HG02678 (cell line): ENCODE data around the gene MRPL53.
A peak's percentile ranks its signal among the peaks of the same experiment; 100 is the strongest.
"Not testable (repeated sequence)": the region's sequence is repeated elsewhere in the genome, so short reads cannot be mapped to it uniquely, and the experiment has no call there.

ENCODE experiments used
- ATAC-seq: cut with Tn5 transposase; IDR thresholded peaks from one replicate; pipeline ENCODE4 v1.9.1; 2021; ENCODE audit warnings: mild to moderate bottlenecking, moderate library complexity; ENCODE audit not compliant: unreplicated experiment

The MRPL53 gene

DNA sequence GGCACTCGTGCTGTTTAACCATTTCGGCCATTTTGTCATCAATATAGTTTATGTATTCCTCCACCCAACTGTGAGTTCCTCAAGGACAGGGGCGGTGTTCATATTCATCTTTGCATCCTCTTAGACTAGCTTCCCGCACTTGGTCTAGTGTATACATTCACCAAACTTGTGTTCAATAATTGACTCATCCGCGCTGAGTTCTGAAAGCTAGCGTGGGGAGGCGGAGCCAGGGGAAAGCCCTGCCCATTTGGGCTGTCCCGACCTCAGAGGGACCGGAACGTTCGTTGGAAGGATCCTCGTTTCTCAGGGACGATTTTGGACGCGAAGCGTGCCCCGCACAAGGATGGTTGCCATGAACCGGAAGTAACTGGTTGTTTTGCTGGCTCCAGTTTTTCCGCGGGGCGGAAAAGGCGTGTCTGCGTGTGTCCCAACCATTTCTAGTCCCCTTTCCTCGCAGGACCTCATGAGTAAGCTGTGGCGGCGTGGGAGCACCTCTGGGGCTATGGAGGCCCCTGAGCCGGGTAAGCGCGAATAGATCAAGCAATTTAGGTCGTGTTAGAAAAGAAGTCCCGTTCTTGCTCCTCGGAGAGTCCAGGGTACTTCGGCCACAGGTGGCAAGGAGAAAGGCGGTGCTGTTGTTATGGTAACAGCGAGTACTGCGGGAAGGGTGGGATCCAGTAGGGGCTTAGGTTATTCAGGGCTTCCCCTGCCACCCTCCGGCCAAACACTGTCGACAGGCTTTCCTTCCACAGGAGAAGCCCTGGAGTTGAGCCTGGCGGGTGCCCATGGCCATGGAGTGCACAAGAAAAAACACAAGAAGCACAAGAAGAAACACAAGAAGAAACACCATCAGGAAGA is 17.6 kb downstream of the MRPL53 start, which contains the start of gene INO80B:
TSS of gene INO80B (plus strand) at position 434 of the 858 bp plus-strand sequence. CDS start at position 464, 30 bp downstream.
- ATAC-seq = peak; percentile 39

DNA sequence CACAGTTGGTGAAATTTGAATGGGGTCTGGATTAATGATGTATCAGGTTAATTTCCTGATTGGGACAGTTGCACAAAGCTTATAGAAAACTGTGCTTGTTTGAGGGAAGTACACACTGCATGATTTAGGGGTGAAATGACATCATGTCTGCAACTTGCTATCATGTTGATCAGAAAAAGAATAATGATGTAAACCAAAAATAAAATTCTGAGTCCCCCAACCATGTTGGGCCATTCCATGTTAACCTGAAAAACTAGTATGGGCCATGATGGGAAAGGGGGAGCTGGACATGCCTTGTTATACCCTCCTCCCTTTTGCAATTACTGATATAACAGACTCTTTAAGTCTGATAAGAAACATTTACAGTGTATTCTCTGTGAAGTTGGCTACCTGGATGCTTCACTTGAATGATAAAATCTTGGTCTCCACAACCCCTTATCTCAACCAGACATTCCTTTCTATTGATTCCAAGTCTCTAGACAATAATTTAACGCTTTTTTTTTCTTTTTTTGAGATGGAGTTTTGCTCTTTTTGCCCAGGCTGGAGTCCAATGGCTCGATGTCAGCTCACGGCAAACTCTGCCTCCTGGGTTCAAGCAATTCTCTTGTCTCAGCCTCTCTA is 21.8 kb downstream of the MRPL53 start:
- ATAC-seq = no peak

DNA sequence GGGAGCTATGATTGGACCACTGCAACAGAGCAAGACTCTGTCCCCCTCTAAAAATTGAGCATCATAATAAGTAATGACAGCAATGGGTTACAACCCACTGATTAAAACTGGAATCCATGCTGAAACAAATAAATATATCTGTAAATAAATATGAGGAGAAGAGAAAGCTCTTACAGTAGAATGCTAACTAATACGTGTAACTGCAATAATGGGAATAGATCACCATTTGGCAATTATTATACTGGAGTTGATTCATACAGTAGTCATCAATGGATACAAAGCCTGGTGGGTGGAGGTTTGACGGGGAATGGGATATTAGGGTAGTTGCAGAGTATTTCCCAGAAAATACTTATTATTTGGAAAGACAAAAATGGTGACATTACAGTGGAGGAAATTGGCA is 23.7 kb downstream of the MRPL53 start:
- ATAC-seq = no peak

DNA sequence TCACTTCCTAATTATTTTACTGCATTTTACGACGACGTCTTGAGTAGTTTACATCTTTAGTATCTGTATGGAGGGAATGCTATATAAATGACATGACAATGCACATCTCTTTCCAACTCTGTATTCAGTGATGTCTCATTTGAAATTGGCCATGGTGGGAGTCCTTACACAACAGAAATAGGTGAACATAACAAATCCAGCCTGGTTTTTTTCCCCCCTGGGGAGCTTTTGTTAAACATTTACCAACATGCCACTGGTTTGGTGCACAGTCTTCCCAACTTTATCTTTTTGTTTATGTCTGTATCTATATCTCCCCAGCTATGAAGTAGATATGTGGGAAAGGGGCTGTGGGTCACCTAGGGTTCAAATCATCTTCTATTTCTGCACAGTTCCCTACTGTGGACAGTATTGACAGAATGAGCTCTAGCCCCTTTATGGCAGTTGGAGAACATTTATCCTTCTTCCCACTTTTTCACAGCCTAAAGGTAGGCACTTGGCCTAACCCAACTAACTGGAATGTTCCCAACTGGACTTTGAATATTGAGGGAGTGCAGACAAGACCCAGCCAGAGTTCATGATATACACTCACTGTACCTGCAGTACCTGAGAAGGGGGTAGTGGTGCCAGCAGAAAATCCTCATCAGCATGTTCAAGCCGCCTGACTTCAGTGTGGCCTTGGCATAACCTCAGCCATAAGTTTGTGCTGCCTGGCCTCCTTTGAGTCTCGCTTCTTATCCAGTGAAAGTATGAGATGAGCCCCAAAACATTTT is 25.1 kb downstream of the MRPL53 start:
- ATAC-seq = no peak

DNA sequence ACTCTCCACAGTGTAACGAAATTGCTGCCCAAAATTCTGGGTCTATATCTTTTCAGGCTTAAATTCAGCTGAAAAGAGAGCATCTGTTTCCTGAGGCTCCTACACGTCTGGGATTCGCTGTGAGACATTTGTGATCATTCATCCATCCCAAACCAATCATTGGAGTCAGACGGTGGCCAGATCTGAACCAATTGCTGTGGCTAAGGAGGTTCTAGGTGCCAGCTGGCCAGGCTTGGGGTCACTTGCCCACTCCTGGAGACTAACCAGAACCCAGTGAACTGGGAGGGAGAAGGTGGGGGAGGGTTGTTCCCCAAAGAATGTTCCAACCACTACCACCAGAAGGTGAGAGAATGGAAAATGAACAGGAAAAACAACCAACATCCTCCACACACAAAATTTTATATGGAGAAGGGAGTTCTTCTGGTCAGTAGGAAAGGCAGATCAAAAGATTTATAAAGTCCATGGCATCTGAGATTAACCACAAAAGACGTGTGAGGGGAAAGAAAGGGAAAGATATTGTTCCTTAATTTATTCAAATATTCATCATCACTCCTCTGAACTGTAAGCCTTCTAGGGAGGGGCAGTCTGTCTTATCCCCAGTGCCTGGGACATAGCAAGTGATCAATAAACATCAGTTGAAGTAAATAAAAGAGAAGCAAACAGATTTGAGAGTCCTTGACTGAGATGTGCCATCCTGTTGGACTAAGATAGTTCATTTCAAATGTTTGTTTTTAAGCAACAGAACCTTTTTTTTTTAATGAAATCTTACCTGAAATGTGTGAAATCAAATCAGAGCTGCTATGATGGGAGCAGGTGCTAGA is 27.8 kb downstream of the MRPL53 start:
- ATAC-seq = no peak

DNA sequence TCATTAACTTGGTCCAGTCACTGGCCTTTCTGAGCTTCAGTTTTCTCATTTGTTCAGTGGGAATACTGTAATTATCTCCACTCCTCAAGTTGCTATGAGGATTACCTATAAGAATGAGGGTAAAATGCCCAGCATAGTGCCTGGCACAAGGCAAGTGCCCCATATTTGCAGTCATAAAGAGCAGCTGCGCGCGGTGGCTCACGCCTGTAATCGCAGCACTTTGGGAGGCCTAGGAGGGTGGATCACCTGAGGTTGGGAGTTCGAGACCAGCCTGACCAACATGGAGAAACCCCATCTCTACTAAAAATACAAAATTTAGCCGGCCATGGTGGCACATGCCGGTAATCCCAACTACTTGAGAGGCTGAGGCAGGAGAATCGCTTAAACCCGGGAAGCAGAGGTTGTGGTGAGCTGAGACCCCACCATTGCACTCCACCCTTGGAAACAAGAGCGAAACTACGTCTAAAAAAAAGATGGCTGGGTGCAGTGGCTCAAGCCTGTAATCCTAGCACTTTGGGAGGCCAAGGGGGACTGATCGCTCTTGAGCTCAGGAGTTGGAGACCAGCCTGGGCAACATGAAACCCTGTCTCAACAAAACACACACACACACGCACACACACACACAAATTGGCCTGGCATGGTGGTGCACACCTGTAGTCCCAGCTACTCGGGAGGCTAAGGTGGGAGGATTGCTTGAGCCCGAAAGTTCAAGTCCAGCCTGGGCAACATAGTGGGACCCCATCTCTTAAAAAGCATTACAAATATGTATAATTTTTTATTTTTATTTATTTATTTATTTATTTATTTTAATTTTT is 29.8 kb downstream of the MRPL53 start:
- not testable (repeated sequence) for ATAC-seq

DNA sequence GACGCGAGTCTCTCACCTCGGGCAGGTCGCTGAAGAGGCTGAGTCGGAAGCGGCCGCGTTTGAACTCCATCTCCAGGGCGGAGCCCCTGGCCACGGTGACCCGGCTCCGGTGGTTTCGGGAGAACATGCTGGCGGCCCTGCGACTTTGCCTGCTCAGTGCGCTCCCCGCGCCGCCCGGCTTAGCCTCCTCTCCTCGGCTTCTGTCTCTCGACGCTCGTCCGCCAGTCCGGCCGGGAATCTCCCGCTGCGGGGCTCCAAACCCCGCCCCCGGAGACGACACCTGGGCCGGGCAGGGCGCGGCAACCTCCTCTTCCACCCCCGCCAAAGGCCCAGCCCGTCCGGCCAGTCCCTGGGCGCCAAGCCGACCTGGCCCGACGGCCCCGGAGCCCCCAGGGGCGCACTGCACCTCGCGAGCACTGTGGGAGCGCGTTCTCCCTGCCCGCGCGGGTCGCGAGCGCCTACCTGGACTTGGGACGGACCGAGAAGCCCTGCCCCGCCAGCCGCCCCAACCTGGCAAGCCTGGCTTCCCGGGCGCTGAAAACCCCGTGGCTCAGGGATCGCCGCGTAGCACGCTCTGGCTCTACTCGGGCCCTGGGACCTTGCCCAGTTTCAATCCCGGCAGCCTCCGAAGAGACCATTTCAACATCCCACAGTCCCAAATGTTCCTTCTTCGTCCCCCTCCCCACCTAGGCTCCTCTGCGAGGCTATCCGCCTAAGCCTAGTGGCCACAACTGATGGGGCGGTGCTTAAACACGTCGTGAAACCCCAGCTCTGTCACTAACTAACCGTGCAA is 30.6 kb downstream of the MRPL53 start, which contains the start of gene RTKN:
TSS of gene RTKN (minus strand) at position 248 of the 793 bp plus-strand sequence. CDS start at position 127, 121 bp downstream.
- ATAC-seq = no peak

DNA sequence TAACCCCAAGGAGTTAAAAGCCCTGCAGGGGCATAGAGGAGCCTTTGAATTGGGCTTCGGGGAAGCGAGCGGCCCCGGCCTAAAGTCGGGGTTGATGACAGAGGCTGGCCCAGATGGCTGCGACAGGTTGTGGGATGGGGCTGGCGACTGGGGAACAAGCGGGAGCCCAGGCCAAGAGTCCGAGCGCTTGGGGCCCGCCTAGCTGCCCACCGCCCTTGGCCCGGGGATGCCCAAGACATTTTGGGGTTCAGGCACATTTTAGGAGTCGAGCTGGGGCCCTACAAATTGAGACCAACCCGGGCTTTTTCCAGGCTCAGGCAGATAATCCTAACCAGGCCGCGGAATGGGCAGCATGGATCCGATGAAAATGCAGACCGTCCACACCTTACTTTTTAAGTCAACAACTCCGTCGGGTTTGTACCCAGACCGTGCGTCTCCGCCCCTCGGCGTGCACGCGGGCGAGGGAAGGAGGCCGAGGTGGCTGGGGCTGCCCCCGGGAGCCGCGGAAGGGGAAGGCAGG is 31.2 kb downstream of the MRPL53 start:
- no peak for ATAC-seq

DNA sequence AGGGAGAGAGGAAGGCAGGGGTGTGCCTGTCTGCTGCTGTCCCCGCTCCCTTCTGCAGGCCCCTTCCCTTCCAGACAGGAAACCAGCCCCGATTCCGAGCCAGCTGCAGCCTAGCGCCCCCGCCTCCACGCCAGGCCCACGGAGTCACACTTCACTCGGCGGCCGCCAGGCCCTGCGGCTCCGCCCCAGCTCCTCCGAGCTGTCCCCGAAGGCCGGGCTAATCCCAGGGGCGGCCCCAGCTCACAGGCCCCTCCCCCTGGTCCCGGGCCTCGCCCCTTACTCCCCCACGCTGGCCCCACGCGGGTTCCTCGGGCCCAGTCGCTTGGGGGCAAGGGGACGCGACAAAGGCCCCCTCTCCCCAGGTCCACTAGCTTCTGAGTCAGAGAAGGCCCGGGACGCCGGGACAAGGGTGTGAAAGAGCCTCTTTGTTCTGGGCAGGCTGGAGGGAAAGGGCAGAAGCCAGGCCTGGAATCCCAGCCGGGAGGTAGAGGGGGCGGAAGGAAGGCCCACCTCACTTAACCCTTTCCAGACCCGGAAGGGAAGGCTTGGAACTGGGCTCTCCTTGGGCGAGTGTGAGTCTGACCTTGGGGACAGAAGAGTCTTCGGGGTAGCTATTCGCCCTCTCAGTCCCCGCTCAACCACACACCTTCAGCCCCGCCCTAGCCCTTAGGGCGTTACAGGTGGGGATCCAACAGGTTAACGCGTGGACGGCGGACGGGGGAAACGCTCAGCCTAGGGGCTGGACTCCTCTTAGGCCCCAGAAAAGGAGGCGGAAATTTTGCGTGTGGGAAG is 31.9 kb downstream of the MRPL53 start:
- peak; percentile 93 for ATAC-seq

DNA sequence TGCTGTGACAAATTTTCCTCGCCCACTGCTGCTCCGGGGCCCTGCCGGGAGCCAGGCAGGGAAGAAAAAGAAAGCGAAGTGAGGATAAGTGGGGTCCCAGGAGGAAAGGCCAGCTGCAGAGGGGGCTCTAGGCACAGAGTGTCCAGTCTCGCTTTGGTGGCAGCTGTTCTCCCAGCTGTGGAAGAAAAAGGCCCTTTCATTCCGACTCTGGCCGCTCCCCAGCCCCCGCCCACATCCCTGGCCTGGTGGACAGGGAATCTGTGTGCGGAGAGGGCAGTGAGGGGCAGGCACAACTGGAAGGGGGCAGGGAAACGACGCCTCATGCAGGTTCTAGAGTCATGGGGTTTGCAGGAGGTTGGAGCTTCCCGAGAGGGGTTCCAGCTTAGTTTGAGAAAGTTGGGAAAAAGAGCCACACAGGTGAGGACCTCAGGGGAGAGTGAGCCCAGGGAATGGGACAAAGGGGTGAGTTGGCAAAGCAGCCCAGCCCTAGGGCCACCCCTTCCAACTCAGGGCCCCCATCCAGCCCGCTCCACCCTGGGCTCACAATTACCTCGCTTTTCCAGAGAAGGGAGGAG is 32.6 kb downstream of the MRPL53 start:
- peak; percentile 0 for ATAC-seq

DNA sequence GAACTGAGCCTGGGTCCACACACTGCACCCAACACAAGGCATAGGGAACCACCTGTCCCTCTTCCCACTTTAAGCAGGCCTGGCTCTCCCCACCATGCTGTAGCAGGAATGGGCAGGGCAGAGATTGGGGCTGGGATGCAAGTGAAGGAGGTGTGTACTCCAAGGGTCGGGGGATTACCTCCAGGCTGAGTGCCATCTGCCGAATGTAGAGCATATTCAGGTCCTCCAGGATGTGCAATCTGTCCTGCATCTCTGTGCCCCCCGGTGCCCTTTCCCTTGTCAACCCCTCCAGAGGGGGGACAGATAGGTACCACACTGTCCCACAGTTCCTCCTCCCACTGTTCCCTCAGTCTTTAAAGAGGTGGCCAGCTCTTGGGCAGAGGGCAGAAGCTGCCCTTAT is 33.1 kb downstream of the MRPL53 start:
- no peak for ATAC-seq

DNA sequence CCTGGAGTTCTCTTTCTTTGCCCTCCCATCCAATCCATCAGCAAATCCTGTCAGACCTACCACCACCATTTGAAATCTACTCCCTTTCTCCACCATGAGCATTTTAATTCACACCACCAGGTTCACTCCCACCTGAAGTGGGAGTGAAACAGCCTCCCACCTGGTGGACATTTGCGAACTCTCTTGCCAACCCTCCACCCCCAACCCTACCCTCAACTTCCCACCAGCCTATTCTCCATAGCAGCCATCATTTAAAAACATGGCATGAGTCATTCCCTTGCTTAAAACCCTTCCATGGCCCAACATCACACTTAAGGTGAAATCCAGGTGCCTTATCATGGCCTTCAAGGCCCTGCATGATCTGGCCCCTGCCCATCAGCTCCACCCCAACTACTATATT is 34.2 kb downstream of the MRPL53 start:
- ATAC-seq = no peak

DNA sequence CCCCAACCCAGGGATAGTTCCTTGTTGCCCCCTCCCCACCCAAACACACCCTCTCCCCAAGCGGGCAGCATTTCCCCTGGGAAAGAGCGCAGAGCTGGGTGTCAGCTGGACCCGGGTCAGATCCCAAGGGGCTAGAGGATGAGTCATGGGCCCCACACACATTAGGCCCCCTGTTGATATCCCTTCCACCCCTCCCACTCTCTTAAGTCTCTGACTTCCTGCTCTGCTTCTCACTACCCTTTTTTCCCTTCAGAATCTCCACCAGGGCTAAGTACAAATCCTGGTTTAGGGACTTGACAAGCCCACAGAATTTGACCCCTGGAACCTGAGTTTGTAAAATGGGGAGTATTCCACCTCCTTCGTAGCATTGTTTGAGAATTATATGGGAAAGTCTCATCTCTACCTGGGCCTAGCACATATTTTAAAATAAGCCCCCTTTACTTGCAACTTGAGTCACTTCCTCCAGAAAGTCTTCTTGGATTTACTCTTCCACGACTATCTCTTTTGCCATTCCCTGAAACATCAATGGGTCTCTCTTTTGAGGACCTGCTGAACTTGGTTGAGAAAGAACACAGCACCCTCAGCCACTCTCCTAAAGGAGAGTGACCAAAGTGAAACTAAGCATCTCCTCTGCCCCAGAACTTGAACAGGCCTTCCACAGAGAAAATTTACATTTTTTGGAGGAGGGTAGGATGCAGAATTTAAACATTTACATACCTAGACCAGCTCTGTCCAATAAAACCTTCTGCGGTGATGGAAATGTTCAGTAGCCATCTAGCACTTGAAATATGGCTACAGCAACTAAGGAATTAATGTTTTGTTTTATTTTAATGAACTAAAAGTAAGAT is 35.4 kb downstream of the MRPL53 start:
- ATAC-seq = no peak

DNA sequence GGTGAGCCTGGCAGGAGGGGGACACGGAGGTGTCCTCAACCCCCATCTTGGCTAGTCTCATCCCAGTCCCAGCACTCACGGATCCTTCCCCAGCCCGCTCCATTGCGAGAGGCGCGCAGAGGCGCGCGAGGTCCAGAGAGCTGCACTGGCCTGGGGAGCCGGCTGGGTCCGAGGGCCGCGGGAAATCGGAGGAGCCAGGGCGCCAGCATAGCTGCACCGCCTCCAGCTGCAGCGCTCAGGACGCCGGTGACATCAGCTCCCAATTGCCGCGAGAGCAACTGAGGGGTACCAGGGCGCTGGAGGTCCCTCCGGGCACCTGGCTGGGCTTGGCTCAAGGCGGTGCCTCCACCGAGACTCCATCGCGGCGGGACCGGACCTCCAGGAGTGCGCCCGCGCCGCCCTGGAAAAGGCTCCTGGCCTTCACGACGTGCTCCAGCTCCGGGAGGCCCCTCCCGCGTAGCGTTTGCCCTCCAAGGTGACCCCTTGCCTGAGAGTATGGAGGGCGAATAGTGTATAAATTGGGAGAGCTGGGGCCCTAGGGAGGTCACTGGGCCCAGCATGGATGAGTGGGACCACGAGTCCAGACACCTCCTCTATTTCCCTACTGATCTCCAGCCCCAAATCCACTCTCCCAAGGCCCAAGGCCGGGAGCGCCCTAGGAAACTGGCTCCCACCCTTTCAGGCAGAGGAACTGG is 36.2 kb downstream of the MRPL53 start:
- ATAC-seq = no peak

DNA sequence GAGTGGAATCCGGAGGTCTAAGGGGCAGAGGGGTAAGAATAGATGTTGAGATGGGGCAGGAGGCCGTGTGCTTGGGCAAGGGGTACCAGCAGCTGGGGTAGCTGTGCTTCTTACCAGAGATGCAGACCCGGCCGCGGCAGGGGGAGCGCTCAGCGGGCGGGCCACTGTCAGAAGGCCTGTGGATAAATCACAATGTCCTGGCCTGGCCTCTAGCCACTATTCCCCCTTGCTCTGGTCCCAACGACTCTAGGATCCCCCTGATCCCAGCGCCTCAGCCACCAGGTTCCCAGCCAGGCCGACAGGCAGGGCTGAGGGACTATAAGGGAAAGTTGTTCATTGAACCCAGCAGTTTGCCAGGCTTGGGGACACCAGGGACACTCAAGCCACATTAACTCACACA is 42.0 kb downstream of the MRPL53 start:
- no peak for ATAC-seq
